Fibroblast of pulmonary artery (primary cell): ENCODE measurements around the gene ANO1.

ENCODE experiments used
- DNase-seq: peaks from one replicate; pipeline ENCODE4 v3.0.0-alpha.2; 2010; ENCODE audit warnings: low read depth
- H3K4me3 ChIP-seq: replicated peaks from 2 replicates; pipeline ENCODE4 v1.5.1; 2011; ENCODE audit warnings: low read depth, mild to moderate bottlenecking, control low read depth, low read length, moderate library complexity
- TF ChIP-seq, protein P1 (sequence below): IDR thresholded peaks from 2 replicates; pipeline ENCODE4 v1.5.1; 2011; ENCODE audit warnings: mild to moderate bottlenecking, control low read depth, low read length, inconsistent platforms; ENCODE audit errors: missing control alignments

Gene ANO1

DNA sequence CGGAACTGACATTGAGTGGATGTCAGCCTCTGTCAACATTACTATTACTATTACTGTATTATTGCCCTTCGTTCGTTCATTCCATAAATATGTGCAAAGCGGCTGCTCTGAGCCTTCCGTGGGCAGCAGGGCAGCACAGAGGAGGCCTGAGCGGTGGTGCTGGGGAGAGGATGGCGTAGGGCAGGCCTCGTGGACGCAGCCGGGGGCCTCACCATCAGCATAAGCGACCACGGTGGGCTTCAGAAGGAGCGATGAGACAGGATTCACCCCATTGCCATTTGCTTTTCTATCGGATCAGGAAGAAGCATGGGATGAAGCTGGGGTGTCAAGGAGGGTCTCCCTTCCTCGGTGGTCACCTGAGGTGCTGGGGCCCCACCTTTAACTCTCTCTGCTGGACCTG is 22.7 kb downstream of the ANO1 start:
- TF ChIP-seq, protein P1, sequence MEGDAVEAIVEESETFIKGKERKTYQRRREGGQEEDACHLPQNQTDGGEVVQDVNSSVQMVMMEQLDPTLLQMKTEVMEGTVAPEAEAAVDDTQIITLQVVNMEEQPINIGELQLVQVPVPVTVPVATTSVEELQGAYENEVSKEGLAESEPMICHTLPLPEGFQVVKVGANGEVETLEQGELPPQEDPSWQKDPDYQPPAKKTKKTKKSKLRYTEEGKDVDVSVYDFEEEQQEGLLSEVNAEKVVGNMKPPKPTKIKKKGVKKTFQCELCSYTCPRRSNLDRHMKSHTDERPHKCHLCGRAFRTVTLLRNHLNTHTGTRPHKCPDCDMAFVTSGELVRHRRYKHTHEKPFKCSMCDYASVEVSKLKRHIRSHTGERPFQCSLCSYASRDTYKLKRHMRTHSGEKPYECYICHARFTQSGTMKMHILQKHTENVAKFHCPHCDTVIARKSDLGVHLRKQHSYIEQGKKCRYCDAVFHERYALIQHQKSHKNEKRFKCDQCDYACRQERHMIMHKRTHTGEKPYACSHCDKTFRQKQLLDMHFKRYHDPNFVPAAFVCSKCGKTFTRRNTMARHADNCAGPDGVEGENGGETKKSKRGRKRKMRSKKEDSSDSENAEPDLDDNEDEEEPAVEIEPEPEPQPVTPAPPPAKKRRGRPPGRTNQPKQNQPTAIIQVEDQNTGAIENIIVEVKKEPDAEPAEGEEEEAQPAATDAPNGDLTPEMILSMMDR = no peak
- DNase-seq = no peak
- H3K4me3 ChIP-seq = no peak overlapping the region

DNA sequence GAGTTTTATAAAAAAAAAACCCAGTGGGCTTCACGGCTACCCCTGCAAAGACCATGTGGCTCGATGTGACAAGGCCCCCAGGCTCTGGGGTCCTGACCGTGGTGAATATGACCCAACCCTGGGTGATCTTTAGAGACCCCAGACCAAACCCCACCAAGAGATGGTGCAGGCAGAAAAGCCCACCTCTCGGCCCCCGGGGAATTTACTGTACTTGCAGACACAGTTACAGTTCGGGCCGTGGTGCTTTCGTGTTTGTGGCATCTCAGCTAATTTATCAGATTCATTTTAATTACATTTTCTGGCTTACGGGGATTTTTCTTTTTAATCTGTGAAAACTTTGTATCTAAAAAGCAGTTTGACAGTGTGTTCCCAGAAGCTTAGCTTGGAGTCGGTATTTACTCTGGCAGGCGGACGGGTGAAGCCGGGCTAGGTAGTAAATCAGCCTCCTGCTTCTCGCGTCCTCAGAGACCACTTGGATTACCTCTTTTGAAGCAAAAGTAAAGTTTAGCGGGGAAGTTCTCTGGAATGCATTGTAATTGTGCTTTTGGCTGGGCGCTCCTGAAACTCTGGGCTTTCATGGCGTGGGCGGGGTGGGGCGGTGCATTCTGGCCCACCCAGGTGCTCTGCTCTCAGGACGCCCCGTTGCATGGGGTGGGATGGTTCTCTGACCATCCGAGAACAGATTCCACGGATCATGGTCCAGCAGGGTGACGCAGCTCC is 25.3 kb downstream of the ANO1 start:
- DNase-seq = no peak
- TF ChIP-seq, protein P1 = no peak
- no peak overlapping the region for H3K4me3 ChIP-seq

DNA sequence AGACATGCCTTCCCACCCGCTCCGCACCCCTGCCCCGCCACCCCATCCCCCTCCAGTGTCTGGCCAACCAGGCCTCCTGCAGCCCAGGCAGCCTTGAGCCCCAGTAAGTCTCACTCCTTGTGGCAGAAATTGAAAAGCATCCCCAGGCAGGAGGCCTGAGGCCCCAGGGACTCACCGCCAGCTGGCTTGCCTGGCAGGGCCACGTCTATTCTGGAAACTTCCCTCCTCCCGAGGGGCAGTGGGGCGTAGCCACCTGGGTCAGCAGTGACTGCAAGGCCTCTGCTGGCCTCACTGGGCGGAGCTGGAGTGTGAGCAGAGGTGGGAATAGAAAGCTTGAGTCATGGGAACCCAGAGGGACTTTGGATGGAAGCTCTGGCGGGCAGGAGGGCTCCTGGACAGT is 26.3 kb downstream of the ANO1 start:
- TF ChIP-seq, protein P1 = no peak
- DNase-seq = no peak
- H3K4me3 ChIP-seq = no peak overlapping the region

DNA sequence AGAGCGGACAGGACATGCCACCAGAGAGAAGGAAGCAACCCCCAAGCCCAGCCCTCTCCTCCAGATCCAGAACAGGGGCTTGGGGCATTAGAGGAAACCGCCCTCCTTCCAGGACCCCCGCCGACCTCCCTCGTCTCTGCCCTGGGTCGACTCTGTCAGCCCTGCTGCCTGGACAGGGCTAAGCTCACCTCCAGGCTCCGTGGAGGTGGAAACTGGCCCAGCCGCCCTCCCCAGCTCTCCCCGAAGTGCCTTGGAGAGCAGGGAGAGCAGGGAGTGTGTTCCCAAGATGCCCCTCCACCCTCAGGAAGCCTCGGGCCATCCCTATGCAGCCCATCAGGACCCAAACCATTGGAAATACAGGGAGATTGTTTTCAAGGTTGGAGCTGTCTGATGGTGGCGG is 26.8 kb downstream of the ANO1 start:
- TF ChIP-seq, protein P1 = no peak
- no peak for DNase-seq
- no peak overlapping the region for H3K4me3 ChIP-seq

DNA sequence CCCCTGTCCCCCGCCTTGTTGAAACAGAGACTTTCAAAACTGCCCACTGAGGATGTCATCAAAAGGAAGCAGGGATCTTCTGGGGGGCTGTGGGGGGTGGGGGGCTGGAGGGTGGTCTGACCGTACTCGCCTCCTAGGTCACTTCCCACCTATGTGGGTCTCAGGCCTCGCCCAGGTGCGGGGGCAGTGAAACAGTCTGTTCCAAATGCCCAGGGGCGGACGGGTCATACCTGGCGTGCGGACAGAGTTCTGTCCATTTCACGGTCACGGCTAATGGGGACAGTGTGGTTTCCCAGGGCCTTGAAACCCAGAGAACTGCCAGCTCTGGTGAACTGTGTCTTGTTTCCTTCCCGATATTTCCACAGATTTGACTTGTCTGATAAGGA is 27.2 kb downstream of the ANO1 start:
- no peak for DNase-seq
- H3K4me3 ChIP-seq = no peak overlapping the region
- TF ChIP-seq, protein P1 = no peak

DNA sequence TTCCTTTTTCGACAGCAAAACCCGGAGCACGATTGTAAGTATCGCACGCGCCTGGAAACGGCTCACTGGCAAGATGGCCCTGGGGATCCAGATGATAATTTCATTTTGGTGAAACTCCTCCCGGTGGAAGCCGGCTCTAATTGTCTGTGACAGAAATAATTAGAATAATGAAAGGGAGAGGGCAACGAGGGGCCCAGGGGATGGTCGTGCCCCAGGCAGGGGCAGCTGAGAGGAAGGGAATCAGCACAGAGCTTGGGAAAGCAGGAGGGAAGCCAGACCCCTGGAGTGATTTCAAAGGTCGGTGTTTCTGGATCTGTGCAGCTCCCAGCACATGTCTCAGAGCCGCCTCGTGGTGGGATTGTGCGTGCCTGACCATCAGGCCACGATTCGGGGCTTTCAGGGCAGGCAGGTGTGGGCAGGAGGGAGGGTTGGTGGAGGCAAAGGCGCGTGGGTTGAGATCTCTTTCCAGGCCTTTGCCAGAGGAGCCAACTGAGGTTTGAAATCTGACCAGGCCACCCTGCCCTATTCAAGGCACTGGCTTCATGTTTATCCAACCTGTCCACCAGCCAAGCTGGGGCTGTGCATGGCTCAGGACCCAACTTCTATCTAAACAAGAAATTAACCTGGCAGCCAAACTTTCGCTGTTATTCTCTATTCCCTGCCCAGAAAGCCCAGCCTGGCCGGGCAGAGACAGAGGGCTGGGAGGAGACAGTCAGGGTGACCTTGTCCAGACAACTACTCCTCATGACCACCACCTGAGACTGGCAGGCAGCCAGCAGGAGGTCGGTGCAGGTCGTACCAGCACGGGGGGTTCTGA is 27.8 kb downstream of the ANO1 start:
- TF ChIP-seq, protein P1 = no peak
- no peak overlapping the region for H3K4me3 ChIP-seq
- DNase-seq = no peak
